Measurements from ENCODE around the gene DEPDC7.

Gene DEPDC7

GRCh38 chr11:33064033-33064825 is 48.6 kb downstream of the DEPDC7 start:
- H3K4me1 Mint-ChIP-seq, result peaks cover 35% of the 10 kb centered on the region
- no peaks in the 10 kb centered on the region for H3K27me3 Mint-ChIP-seq
- ATAC-seq, result no peak
- no peaks in the 10 kb centered on the region for H3K9me3 Mint-ChIP-seq
- H3K27ac Mint-ChIP-seq, result peak overlapping the region; percentile 73
- H3K4me3 Mint-ChIP-seq, result no peak overlapping the region
- H3K36me3 Mint-ChIP-seq, result peaks cover 51% of the 10 kb centered on the region

GRCh38 chr11:33064866-33065265 is 49.2 kb downstream of the DEPDC7 start:
- no peak overlapping the region for H3K4me3 Mint-ChIP-seq

GRCh38 chr11:33065445-33066178 is 49.9 kb downstream of the DEPDC7 start:
- H3K4me1 Mint-ChIP-seq, result peaks cover 35% of the 10 kb centered on the region
- H3K27ac Mint-ChIP-seq, result no peak overlapping the region
- ATAC-seq, result peak; percentile 86
- H3K27me3 Mint-ChIP-seq, result no peaks in the 10 kb centered on the region
- peaks cover 46% of the 10 kb centered on the region for H3K36me3 Mint-ChIP-seq
- no peak overlapping the region for H3K4me3 Mint-ChIP-seq
- no peaks in the 10 kb centered on the region for H3K9me3 Mint-ChIP-seq

More at GRCh38 chr11:33064866-33065265, 49.2 kb downstream of the DEPDC7 start:
- H3K27ac Mint-ChIP-seq, result peak overlapping the region; percentile 73
- peaks cover 35% of the 10 kb centered on the region for H3K4me1 Mint-ChIP-seq
- no peaks in the 10 kb centered on the region for H3K27me3 Mint-ChIP-seq
- H3K36me3 Mint-ChIP-seq, result peaks cover 46% of the 10 kb centered on the region
- ATAC-seq, result no peak
- H3K9me3 Mint-ChIP-seq, result no peaks in the 10 kb centered on the region

GRCh38 chr11:33067294-33067693 is 51.6 kb downstream of the DEPDC7 start:
- H3K27ac Mint-ChIP-seq, result no peak overlapping the region
- H3K27me3 Mint-ChIP-seq, result no peaks in the 10 kb centered on the region
- peaks cover 60% of the 10 kb centered on the region for H3K36me3 Mint-ChIP-seq
- no peaks in the 10 kb centered on the region for H3K9me3 Mint-ChIP-seq
- H3K4me1 Mint-ChIP-seq, result peaks cover 35% of the 10 kb centered on the region
- H3K4me3 Mint-ChIP-seq, result no peak overlapping the region
- ATAC-seq, result no peak

- Mint-ChIP-seq H3K4me1 (peaks cover 20% of the 10 kb centered on the region), H3K9me3 (no peaks in the 10 kb centered on the region), H3K27me3 (no peaks in the 10 kb centered on the region), H3K36me3 (peaks cover 60% of the 10 kb centered on the region), H3K4me3 (no peak overlapping the region), H3K27ac (no peak overlapping the region)
- ATAC-seq, result no peak
Measured at GRCh38 chr11:33068611-33069340, 53.1 kb downstream of the DEPDC7 start.

GRCh38 chr11:33072465-33072864 is 56.8 kb downstream of the DEPDC7 start:
- no peaks in the 10 kb centered on the region for H3K9me3 Mint-ChIP-seq
- no peak for ATAC-seq
- H3K4me1 Mint-ChIP-seq, result no peaks in the 10 kb centered on the region
- no peak overlapping the region for H3K4me3 Mint-ChIP-seq
- no peaks in the 10 kb centered on the region for H3K27me3 Mint-ChIP-seq
- no peak overlapping the region for H3K27ac Mint-ChIP-seq
- peaks cover 66% of the 10 kb centered on the region for H3K36me3 Mint-ChIP-seq
